OCI-LY1 (cell line): ENCODE data around the gene ESPN.

Experiments
- CTCF ChIP-seq: fragments of 200-600 bp; sonication (generic), shearing (Covaris generic); IDR thresholded peaks from 2 replicates; pipeline ENCODE4 v1.5.1; 2017; ENCODE audit warnings: mild to moderate bottlenecking, antibody characterized with exemption, low read length, moderate library complexity, mixed read lengths
- EZH2 ChIP-seq: fragments of 200-600 bp; sonication (generic), shearing (Covaris generic); IDR thresholded peaks from 2 replicates; pipeline ENCODE4 v1.8.0; 2017; ENCODE audit warnings: borderline replicate concordance, mixed run types, mild to moderate bottlenecking, antibody characterized with exemption, low read length, moderate library complexity, mixed read lengths

- no peak for TF ChIP-seq CTCF
- TF ChIP-seq EZH2: no peak
Observed at GRCh38 chr1:6418668-6419396, 5.7 kb upstream of the ESPN start.
